WTC11 (cell line): ENCODE data around the gene SLC17A9. TPM values are rescaled to one million over a fixed set of nuclear protein-coding genes. Genes with fewer than 3 reads are reported as not detected.

Experiments used
- ATAC-seq: fragments of 200-7000 bp; cut with Tn5 transposase; 2 replicates; pipeline ENCODE4 v1.10.0; 2021; ENCODE audit warnings: mild to moderate bottlenecking, moderate library complexity
- CTCF ChIA-PET: fragments of 300-600 bp; sonication (Branson Sonifier 250); formaldehyde crosslinking; loops from one replicate; lab custom pipeline; 2021; ENCODE audit warnings: antibody characterized with exemption; lab: Charles Lee
- POLR2A ChIA-PET: fragments of 350-600 bp; sonication (Branson Sonifier 250); formaldehyde crosslinking; loops from one replicate; lab custom pipeline; 2021; ENCODE audit warnings: antibody characterized with exemption; lab: Charles Lee
- DNase-seq: peaks from one replicate; pipeline ENCODE4 v3.0.0; 2021; ENCODE audit warnings: low spot score
- H3K27ac Mint-ChIP-seq: 2 replicates; pipeline ENCODE4 v1.8.0; 2021; ENCODE audit warnings: mixed read lengths
- H3K27me3 Mint-ChIP-seq: 2 replicates; pipeline ENCODE4 v1.8.0; 2021; ENCODE audit warnings: low read depth, mild to moderate bottlenecking, moderate library complexity, mixed read lengths
- H3K36me3 Mint-ChIP-seq: 2 replicates; pipeline ENCODE4 v1.8.0; 2021; ENCODE audit warnings: mixed read lengths
- H3K4me1 Mint-ChIP-seq: 2 replicates; pipeline ENCODE4 v1.8.0; 2022; ENCODE audit warnings: mixed read lengths
- H3K4me3 Mint-ChIP-seq: 2 replicates; pipeline ENCODE4 v1.8.0; 2021; ENCODE audit warnings: mild to moderate bottlenecking, moderate library complexity, mixed read lengths
- H3K9me3 Mint-ChIP-seq: 2 replicates; pipeline ENCODE4 v1.8.0; 2021; ENCODE audit warnings: mixed read lengths
- ATF1 ChIP-seq: sonication (generic); formaldehyde crosslinking; IDR thresholded peaks from 2 replicates; pipeline ENCODE4 v1.8.1; 2023; ENCODE audit warnings: mild to moderate bottlenecking, moderate library complexity, missing genetic modification reagents
- EMX1 ChIP-seq: fragments of 250-450 bp; sonication (Bioruptor Pico); IDR thresholded peaks from 2 replicates; pipeline ENCODE4 v1.8.0; 2021; ENCODE audit warnings: mild to moderate bottlenecking
- ESRRA ChIP-seq: sonication (generic); formaldehyde crosslinking; IDR thresholded peaks from 2 replicates; pipeline ENCODE4 v1.8.1; 2022; ENCODE audit warnings: mild to moderate bottlenecking, missing genetic modification reagents, borderline replicate concordance
- ETV6 ChIP-seq: sonication (generic); formaldehyde crosslinking; IDR thresholded peaks from 2 replicates; pipeline ENCODE4 v1.8.1; 2022; ENCODE audit warnings: mild to moderate bottlenecking, missing genetic modification reagents
- FOXJ3 ChIP-seq: sonication (generic); formaldehyde crosslinking; IDR thresholded peaks from 2 replicates; pipeline ENCODE4 v1.9.0; 2021; ENCODE audit warnings: missing genetic modification reagents, mild to moderate bottlenecking, borderline replicate concordance
- FOXP4 ChIP-seq: sonication (generic); formaldehyde crosslinking; IDR thresholded peaks from 2 replicates; pipeline ENCODE4 v1.8.0; 2022; ENCODE audit warnings: mild to moderate bottlenecking, missing genetic modification reagents
- GABPB1 ChIP-seq: sonication (generic); formaldehyde crosslinking; IDR thresholded peaks from 2 replicates; pipeline ENCODE4 v1.8.1; 2023; ENCODE audit warnings: mild to moderate bottlenecking, missing genetic modification reagents
- IRF2 ChIP-seq: sonication (generic); formaldehyde crosslinking; IDR thresholded peaks from 2 replicates; pipeline ENCODE4 v1.8.0; 2022; ENCODE audit warnings: low read depth, missing genetic modification reagents, borderline replicate concordance
- MAX ChIP-seq: sonication (generic); formaldehyde crosslinking; IDR thresholded peaks from 2 replicates; pipeline ENCODE4 v1.8.0; 2022; ENCODE audit warnings: mild to moderate bottlenecking, missing genetic modification reagents
- MLX ChIP-seq: sonication (generic); formaldehyde crosslinking; IDR thresholded peaks from 2 replicates; pipeline ENCODE4 v1.8.1; 2023; ENCODE audit warnings: mild to moderate bottlenecking, missing genetic modification reagents, moderate library complexity
- NR3C1 ChIP-seq: sonication (generic); formaldehyde crosslinking; conservative IDR thresholded peaks from 2 replicates; pipeline ENCODE4 v1.8.1; 2023; ENCODE audit warnings: low read depth, mild to moderate bottlenecking, missing genetic modification reagents
- PREB ChIP-seq: sonication (generic); formaldehyde crosslinking; IDR thresholded peaks from 2 replicates; pipeline ENCODE4 v1.8.1; 2022; ENCODE audit warnings: mild to moderate bottlenecking, missing genetic modification reagents, moderate library complexity, borderline replicate concordance
- TEAD1 ChIP-seq: sonication (generic); formaldehyde crosslinking; IDR thresholded peaks from 2 replicates; pipeline ENCODE4 v1.8.0; 2022; ENCODE audit warnings: mild to moderate bottlenecking, missing genetic modification reagents
- TP53 ChIP-seq: sonication (generic); formaldehyde crosslinking; IDR thresholded peaks from 2 replicates; pipeline ENCODE4 v1.8.1; 2023; ENCODE audit warnings: mild to moderate bottlenecking, missing genetic modification reagents
- USF1 ChIP-seq: sonication (generic); formaldehyde crosslinking; IDR thresholded peaks from 2 replicates; pipeline ENCODE4 v1.8.0; 2022; ENCODE audit warnings: mild to moderate bottlenecking, missing genetic modification reagents
- USF2 ChIP-seq: sonication (generic); formaldehyde crosslinking; IDR thresholded peaks from 2 replicates; pipeline ENCODE4 v1.8.1; 2023; ENCODE audit warnings: mild to moderate bottlenecking, missing genetic modification reagents, moderate library complexity
- ZNF138 ChIP-seq: sonication (generic); formaldehyde crosslinking; conservative IDR thresholded peaks from 2 replicates; pipeline ENCODE4 v1.8.1; 2022; ENCODE audit warnings: mild to moderate bottlenecking, moderate library complexity, missing genetic modification reagents
- ZNF219 ChIP-seq: sonication (generic); formaldehyde crosslinking; IDR thresholded peaks from 2 replicates; pipeline ENCODE4 v1.8.0; 2023; ENCODE audit warnings: missing genetic modification reagents, mild to moderate bottlenecking, borderline replicate concordance
- ZNF396 ChIP-seq: fragments of 250-450 bp; sonication (Bioruptor Pico); IDR thresholded peaks from 2 replicates; pipeline ENCODE4 v1.8.0; 2021; ENCODE audit warnings: mild to moderate bottlenecking, moderate library complexity, borderline replicate concordance
- ZNF671 ChIP-seq: fragments of 250-450 bp; sonication (Bioruptor Pico); IDR thresholded peaks from 2 replicates; pipeline ENCODE4 v1.8.0; 2021; ENCODE audit warnings: mild to moderate bottlenecking
- ZSCAN18 ChIP-seq: fragments of 250-450 bp; sonication (Bioruptor Pico); IDR thresholded peaks from 2 replicates; pipeline ENCODE4 v2.1.2; 2022; ENCODE audit warnings: mild to moderate bottlenecking, moderate library complexity
- total RNA-seq: library from RNA; stranded (reverse); gene quantifications from 3 replicates; pipeline ENCODE4 v1.2.3, GENCODE V29; 2021

SLC17A9 gene
- total RNA-seq, 1 experiment from 2014 or later, result 41.7 TPM

- ATAC-seq (peak; percentile 61), DNase-seq (peak; percentile 53)
- peak overlapping the region; percentile 65 for H3K4me3 Mint-ChIP-seq
- peaks cover 17% of the 10 kb centered on the region for H3K4me1 Mint-ChIP-seq
- CTCF ChIA-PET, result interaction anchor here (0.6 to 3.7 kb wide), 19 partner anchors 11 to 269 kb away, joined by 3 to 24 read pairs (median 5); partner anchors contain the start of gene BHLHE23
- H3K9me3 Mint-ChIP-seq, result no peaks in the 10 kb centered on the region
- peak overlapping the region; percentile 84 for H3K27ac Mint-ChIP-seq
- H3K27me3 Mint-ChIP-seq, result no peaks in the 10 kb centered on the region
- POLR2A ChIA-PET, result interaction anchor here (0.7 to 1.1 kb wide), 2 partner anchors 17 to 138 kb away, joined by 3 to 4 read pairs; no protein-coding TSS in a partner anchor
- TF ChIP-seq FOXP4 (CRISPR knock-in tag) (0 out of 2 replicates have a peak, but pooled peaks have one; percentile 16), ZSCAN18 (CRISPR knock-in tag) (no peak), TEAD1 (CRISPR knock-in tag) (peak; percentile 46; the same call in 1 of the 2 replicates), ATF1 (CRISPR knock-in tag) (no peak), ZNF396 (no peak), GABPB1 (CRISPR knock-in tag) (peak; percentile 89), USF1 (CRISPR knock-in tag) (peak; percentile 86), ZNF138 (peak; percentile 16; the same call in 1 of the 2 replicates), MAX (CRISPR knock-in tag) (peak; percentile 84), EMX1 (CRISPR knock-in tag) (no peak), TP53 (CRISPR knock-in tag) (0 out of 2 replicates have a peak, but pooled peaks have one; percentile 20), USF2 (CRISPR knock-in tag) (peak; percentile 85), FOXJ3 (no peak), NR3C1 (CRISPR knock-in tag) (no peak), PREB (peak; percentile 83; the same call in 1 of the 2 replicates)
- H3K36me3 Mint-ChIP-seq, result peaks cover 19% of the 10 kb centered on the region
These were observed 1.6 kb downstream of the SLC17A9 start for GRCh38 chr20:62953839-62954703.

- no peak overlapping the region for H3K4me3 Mint-ChIP-seq
- peaks cover 17% of the 10 kb centered on the region for H3K4me1 Mint-ChIP-seq
- POLR2A ChIA-PET, result no interaction called here
- no peaks in the 10 kb centered on the region for H3K9me3 Mint-ChIP-seq
- TF ChIP-seq PREB, result 0 out of 2 replicates have a peak, but pooled peaks have one; percentile 59
- TF ChIP-seq MLX (CRISPR knock-in tag), result no peak
- no peak for TF ChIP-seq IRF2
- no peak for TF ChIP-seq ETV6
- no peak for TF ChIP-seq ZNF219 (CRISPR knock-in tag)
- no peak for TF ChIP-seq ESRRA (CRISPR knock-in tag)
- peak; percentile 77 for TF ChIP-seq GABPB1 (CRISPR knock-in tag)
- TF ChIP-seq ZNF671 (CRISPR knock-in tag), result no peak
- TF ChIP-seq EMX1 (CRISPR knock-in tag), result no peak
- peak overlapping the region; percentile 53 for H3K27ac Mint-ChIP-seq
- peaks cover 8% of the 10 kb centered on the region; the same call in 1 of the 2 replicates for H3K36me3 Mint-ChIP-seq
- CTCF ChIA-PET, result interaction anchor here (0.9 to 3.7 kb wide), 4 partner anchors 9 to 53 kb away, joined by 3 to 24 read pairs (median 6); no protein-coding TSS in a partner anchor
- no peaks in the 10 kb centered on the region for H3K27me3 Mint-ChIP-seq
- ATAC-seq (no peak), DNase-seq (no peak)
These were observed 3.2 kb downstream of the SLC17A9 start for GRCh38 chr20:62955519-62956386.
